ENCODE measurements around the gene PCNX2.

- TF ChIP-seq, protein P1, sequence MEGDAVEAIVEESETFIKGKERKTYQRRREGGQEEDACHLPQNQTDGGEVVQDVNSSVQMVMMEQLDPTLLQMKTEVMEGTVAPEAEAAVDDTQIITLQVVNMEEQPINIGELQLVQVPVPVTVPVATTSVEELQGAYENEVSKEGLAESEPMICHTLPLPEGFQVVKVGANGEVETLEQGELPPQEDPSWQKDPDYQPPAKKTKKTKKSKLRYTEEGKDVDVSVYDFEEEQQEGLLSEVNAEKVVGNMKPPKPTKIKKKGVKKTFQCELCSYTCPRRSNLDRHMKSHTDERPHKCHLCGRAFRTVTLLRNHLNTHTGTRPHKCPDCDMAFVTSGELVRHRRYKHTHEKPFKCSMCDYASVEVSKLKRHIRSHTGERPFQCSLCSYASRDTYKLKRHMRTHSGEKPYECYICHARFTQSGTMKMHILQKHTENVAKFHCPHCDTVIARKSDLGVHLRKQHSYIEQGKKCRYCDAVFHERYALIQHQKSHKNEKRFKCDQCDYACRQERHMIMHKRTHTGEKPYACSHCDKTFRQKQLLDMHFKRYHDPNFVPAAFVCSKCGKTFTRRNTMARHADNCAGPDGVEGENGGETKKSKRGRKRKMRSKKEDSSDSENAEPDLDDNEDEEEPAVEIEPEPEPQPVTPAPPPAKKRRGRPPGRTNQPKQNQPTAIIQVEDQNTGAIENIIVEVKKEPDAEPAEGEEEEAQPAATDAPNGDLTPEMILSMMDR (IDR thresholded peaks at IDR 0.05; ENCODE audit: low read length): no peak
- no peak for TF ChIP-seq EZH2 (optimal IDR thresholded peaks at IDR 0.05; ENCODE audit: low read depth, low read length)
- TF ChIP-seq EZH2phosphoT487 (IDR thresholded peaks at IDR 0.05; ENCODE audit: low read length): no peak
These were observed 181.4 kb downstream of the PCNX2 start for GRCh38 chr1:233114159-233114558.
